ENCODE results near the gene IQCK. TPM values are rescaled to one million over a fixed set of nuclear protein-coding genes. Genes with fewer than 3 reads are reported as not detected.

Gene IQCK
- total RNA-seq, 4 donors from 2014 or later = 23.1 to 62.7 (median 37.6) TPM

GRCh38 chr16:19879241-19879792 lies 161.2 kb downstream of the IQCK start:
- Histone ChIP-seq H3K36me3 (peaks cover 0 to 4% (median 0%) of the 10 kb centered on the region in 3 donors), H3K4me1 (peaks cover 0 to 47% (median 12%) of the 10 kb centered on the region in 4 donors), H3K9me3 (no peaks in the 10 kb centered on the region), H3K27ac (peak overlapping the region in 1 of 4 donors; percentile 37), H3K27me3 (peaks cover 0 to 15% of the 10 kb centered on the region in 2 donors), H3K4me3 (no peak overlapping the region)
- 61 to 75% methylated on average over 13 of the region's 13 CpGs for WGBS, 2 donors
- DNase-seq (ENCODE audit: low spot score in 2 of 2) = no peak
- no peak for TF ChIP-seq POLR2A (IDR thresholded peaks at IDR 0.05)
- no peak for TF ChIP-seq EP300 (IDR thresholded peaks at IDR 0.05)
- TF ChIP-seq CTCF (IDR thresholded peaks at IDR 0.05) = no peak

- peaks cover 0 to 4% (median 0%) of the 10 kb centered on the region in 3 donors for H3K36me3 ChIP-seq
- H3K4me3 ChIP-seq = no peak overlapping the region
- no peak overlapping the region for H3K27ac ChIP-seq
- WGBS, 2 donors = 94% methylated on average over 7 of the region's 7 CpGs
- no peak for DNase-seq (ENCODE audit: low spot score in 2 of 2)
- no peaks in the 10 kb centered on the region for H3K9me3 ChIP-seq
- H3K27me3 ChIP-seq = peaks cover 0 to 18% of the 10 kb centered on the region in 2 donors
- H3K4me1 ChIP-seq = peaks cover 0 to 49% (median 17%) of the 10 kb centered on the region in 4 donors
- TF ChIP-seq EP300 (IDR thresholded peaks at IDR 0.05) = no peak
- no peak for TF ChIP-seq CTCF (IDR thresholded peaks at IDR 0.05)
- TF ChIP-seq POLR2A (IDR thresholded peaks at IDR 0.05) = no peak
Observed at GRCh38 chr16:19881028-19881427, 163.0 kb downstream of the IQCK start.

- H3K27ac ChIP-seq = peak overlapping the region in 2 of 4 donors; percentile 78 to 91
- H3K27me3 ChIP-seq = peaks cover 0 to 18% of the 10 kb centered on the region in 2 donors
- peaks cover 0 to 49% (median 18%) of the 10 kb centered on the region in 4 donors for H3K4me1 ChIP-seq
- 59 to 60% methylated on average over 6 of the region's 6 CpGs for WGBS, 2 donors
- H3K36me3 ChIP-seq = peaks cover 0 to 4% (median 0%) of the 10 kb centered on the region in 3 donors
- DNase-seq (ENCODE audit: low spot score in 2 of 2) = no peak
- TF ChIP-seq EP300 (IDR thresholded peaks at IDR 0.05) (no peak), POLR2A (IDR thresholded peaks at IDR 0.05) (no peak), CTCF (IDR thresholded peaks at IDR 0.05) (no peak)
- peak overlapping the region in 1 of 4 donors; percentile 84 for H3K4me3 ChIP-seq
- H3K9me3 ChIP-seq = no peaks in the 10 kb centered on the region
Observed at GRCh38 chr16:19881783-19882182, 163.7 kb downstream of the IQCK start.

- peak overlapping the region; percentile 60 to 84 (median 76) for H3K4me3 ChIP-seq
- peaks cover 0 to 18% of the 10 kb centered on the region in 2 donors for H3K27me3 ChIP-seq
- WGBS, 2 donors = 34 to 42% methylated on average over 9 of the region's 9 CpGs
- peaks cover 0 to 46% (median 18%) of the 10 kb centered on the region in 4 donors for H3K4me1 ChIP-seq
- peaks cover 0 to 4% (median 0%) of the 10 kb centered on the region in 3 donors for H3K36me3 ChIP-seq
- DNase-seq (ENCODE audit: low spot score in 2 of 2) = no peak
- H3K27ac ChIP-seq = peak overlapping the region; percentile 15 to 91 (median 76)
- TF ChIP-seq EP300 (IDR thresholded peaks at IDR 0.05) (no peak), POLR2A (IDR thresholded peaks at IDR 0.05) (no peak), CTCF (IDR thresholded peaks at IDR 0.05) (no peak)
- no peaks in the 10 kb centered on the region for H3K9me3 ChIP-seq
Observed at GRCh38 chr16:19882186-19882585, 164.1 kb downstream of the IQCK start.

GRCh38 chr16:19882646-19883045 lies 164.6 kb downstream of the IQCK start:
- Histone ChIP-seq H3K4me1 (peaks cover 0 to 46% (median 18%) of the 10 kb centered on the region in 4 donors), H3K27me3 (peaks cover 0 to 18% of the 10 kb centered on the region in 2 donors), H3K9me3 (no peaks in the 10 kb centered on the region), H3K27ac (peak overlapping the region; percentile 75 to 91 (median 80)), H3K36me3 (peaks cover 0 to 4% (median 0%) of the 10 kb centered on the region in 3 donors), H3K4me3 (peak overlapping the region; percentile 60 to 84 (median 76))
- no peak for TF ChIP-seq EP300 (IDR thresholded peaks at IDR 0.05)
- DNase-seq (ENCODE audit: low spot score in 2 of 2) = no peak
- WGBS, 2 donors = 32 to 49% methylated on average over 3 of the region's 3 CpGs
